KG1 (cell line): ENCODE results near the gene TJP3.
"Not testable (repeated sequence)": the region's sequence is repeated elsewhere in the genome, so short reads cannot be mapped to it uniquely, and the experiment has no call there.

Source experiments
- DNase-seq: peaks from one replicate; lab custom pipeline; 2025; lab: John Stamatoyannopoulos, UW

The TJP3 gene, protein sequence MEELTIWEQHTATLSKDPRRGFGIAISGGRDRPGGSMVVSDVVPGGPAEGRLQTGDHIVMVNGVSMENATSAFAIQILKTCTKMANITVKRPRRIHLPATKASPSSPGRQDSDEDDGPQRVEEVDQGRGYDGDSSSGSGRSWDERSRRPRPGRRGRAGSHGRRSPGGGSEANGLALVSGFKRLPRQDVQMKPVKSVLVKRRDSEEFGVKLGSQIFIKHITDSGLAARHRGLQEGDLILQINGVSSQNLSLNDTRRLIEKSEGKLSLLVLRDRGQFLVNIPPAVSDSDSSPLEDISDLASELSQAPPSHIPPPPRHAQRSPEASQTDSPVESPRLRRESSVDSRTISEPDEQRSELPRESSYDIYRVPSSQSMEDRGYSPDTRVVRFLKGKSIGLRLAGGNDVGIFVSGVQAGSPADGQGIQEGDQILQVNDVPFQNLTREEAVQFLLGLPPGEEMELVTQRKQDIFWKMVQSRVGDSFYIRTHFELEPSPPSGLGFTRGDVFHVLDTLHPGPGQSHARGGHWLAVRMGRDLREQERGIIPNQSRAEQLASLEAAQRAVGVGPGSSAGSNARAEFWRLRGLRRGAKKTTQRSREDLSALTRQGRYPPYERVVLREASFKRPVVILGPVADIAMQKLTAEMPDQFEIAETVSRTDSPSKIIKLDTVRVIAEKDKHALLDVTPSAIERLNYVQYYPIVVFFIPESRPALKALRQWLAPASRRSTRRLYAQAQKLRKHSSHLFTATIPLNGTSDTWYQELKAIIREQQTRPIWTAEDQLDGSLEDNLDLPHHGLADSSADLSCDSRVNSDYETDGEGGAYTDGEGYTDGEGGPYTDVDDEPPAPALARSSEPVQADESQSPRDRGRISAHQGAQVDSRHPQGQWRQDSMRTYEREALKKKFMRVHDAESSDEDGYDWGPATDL

DNA sequence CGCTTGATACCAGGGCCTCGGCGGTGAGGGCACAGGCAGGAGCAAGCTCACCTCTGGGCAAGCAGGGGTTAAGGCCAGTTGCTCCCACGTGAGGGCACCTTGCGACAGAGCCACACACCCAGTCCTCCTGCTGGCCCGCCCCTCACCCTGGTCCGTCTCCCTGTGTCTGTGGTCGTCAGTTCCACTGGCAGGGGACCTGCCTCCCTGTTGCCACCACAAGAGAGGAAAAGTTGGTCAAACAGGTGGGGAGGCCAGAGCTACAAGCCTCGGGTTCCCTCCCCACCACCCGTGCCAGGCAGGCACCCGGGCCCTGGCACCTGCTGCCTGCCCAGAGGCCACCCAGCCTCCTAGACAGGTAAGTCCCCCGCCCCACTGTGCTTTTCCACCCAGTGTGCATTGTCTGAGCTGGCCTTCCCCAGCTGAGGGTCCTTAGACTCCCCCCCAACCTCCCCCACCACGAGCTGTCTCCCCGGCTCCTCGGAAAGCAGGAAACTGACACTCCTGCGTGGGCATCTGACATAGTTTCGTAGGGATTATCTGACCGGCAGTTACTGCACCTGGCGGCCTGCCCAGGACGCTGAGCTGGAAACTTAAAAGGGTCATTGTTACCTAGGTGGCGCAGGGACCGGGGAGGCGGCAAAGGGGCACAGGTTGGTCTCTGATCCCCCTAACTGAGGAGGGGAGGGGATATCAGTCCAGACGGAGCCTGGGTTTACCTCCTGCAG lies at the start of gene TJP3:
TJP3 (plus strand) TSS at position 178 of the 725 bp plus-strand sequence. CDS start 20,049 bp downstream, outside the sequence.
- DNase-seq, result no peak

DNA sequence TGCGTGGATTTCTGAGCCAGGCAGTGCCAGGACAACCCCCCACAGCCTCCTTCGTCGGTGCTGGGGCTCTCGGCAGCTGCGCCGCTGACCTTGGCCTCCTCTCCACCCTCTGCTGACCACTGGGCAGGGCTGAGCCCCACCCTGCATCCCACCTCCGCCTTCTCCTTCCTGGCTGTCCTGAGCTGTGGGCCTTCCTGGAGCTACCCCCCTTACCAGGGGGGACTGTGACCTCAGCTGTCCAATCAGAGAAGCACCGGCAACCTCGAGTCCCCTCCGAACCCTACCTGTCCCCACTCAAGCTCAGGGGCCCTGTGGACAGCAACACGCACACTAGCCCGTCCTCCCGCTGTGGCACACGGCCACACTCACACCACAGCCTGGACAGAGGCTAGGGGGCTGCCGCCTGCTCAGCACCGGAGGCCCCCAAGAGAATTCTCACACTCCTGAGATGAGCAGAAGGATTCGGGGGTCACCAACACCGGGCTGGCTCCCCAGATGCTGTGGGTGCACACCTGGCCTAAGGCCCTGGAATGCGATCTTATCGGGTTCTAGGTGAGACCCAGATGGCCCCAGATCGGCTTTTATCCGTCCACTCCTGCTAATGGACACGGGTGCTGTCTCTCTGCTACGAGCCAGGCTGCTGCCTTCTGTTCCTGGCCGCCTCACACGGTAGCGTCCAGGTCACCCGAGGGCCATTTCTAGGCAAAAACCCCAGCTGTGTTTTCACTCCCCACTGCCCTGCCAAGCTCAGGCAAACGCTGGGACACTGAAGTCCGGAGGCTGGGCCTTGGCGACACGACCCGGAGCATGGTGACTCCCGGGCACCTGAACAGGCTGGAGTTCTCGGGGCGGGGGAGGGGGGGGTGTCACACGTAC lies 49.1 kb upstream of the TJP3 start:
- DNase-seq, result no peak

- DNase-seq, result no peak
Measured at GRCh38 chr19:3659746-3660112, 48.5 kb upstream of the TJP3 start.

DNA sequence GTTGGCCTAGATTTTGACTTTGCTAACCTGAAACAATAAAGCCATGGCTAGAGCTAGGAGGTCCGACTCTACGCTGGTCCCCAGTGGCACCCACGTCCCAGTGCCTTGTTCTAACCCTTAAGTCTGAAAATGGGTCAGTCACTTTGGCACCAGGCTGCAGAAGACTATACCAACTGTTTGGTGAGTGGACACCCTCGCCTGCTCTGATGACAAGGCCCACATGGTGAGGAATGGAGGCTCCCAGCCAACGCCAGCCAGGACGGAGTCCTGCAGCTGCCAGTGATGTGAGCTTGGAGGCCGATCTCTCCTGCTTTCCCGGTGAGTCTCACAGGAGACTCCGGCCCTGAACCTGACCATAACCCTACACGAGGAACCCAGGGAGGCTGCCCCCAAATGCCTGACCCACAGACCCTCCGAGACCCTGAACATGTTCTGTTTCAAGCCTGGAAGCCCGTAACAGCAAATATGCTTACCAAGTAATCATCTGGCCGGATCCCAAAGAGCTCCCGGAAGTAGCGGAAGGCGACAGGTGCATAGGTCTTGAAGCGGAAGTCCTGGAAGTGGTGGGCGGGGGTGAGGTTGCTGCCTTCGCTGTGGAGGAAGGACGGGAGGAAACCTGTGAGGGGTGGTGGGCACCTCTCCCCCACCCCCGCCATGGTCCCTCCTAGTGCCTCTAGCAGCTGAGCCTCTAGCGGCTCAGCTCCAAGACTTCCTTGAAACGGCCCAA lies 47.5 kb upstream of the TJP3 start:
- DNase-seq, result no peak

DNA sequence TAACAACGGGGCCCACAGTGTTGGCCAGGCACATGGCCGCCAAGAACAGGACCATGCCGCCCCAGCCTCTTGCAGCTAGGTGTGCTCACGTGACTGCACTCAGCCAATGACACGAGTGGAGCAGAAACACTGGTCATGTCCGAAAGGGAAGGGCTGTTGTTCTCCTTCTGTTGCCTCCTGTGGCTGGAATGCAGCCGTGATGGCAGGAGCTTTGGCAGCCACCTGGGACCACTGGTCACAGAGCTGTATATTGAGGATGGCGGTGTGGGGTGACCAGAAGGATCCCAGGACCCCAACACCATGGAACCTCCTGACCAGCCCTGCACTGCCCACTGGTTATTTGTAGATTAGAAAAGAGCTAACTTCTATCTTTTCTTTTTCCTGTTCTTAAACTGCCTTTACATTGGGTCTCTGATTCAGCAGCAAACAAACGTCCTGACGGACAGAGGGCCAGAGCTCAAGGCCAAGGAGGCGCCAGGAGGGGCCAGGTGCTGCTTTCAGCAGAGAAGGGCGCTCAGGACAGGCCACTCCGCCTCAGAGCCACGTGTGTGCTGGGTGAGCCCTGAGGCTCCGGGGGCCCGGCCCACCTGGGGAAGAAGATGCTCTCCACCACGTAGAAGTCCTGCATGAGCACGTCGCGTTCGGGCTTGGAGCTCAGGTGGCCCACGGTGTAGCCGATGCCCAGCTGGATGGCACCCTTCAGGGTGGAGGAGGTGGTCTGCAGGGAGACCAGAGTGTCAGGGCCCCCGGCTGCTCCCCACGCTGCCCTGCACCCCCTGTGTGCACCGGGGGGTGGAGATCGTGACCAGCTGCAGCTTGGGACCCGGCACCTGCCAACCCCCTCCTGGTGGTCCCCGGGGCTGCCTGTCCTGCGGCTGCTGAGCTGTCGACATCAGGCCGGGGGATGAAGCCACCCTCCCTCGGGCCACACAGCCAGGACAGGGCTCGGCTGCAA lies 46.6 kb upstream of the TJP3 start:
- no peak for DNase-seq

- no peak for DNase-seq
Measured at GRCh38 chr19:3663838-3664237, 44.3 kb upstream of the TJP3 start.

GRCh38 chr19:3664879-3665642 lies 43.1 kb upstream of the TJP3 start:
- no peak for DNase-seq

GRCh38 chr19:3665681-3666544 lies 42.3 kb upstream of the TJP3 start:
- DNase-seq, result peak; percentile 3

GRCh38 chr19:3666545-3666856 lies 41.7 kb upstream of the TJP3 start:
- DNase-seq, result not testable (repeated sequence)

DNA sequence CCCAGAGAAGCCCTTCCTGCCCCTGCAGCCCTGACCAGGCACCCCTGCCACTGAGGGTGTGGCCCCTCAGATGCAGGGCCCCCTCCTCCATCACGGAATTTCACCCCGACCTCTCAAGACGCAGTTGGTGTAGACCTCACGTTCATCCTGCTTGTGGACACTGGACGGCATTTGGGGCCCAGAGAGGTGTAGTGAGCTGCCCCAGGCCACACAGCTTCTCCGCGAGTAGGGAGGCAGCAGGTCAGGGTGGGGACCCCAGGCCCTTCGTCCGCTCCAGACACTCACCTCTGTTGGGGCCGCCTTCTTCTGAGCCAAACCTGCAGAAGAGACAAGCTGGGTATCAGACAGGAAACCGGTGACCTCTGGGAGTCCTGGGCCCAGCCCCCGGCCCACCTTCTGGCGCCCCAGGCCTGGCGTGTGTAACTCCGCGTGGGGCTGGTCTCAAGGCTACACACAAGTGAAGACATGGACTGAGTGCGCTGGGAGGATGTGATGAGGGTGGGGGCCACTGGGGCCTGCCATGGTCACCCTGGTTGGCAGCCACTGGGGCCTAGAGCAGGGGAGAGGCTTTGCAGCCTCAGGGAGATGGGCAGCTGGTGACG lies 41.0 kb upstream of the TJP3 start:
- DNase-seq, result no peak

DNA sequence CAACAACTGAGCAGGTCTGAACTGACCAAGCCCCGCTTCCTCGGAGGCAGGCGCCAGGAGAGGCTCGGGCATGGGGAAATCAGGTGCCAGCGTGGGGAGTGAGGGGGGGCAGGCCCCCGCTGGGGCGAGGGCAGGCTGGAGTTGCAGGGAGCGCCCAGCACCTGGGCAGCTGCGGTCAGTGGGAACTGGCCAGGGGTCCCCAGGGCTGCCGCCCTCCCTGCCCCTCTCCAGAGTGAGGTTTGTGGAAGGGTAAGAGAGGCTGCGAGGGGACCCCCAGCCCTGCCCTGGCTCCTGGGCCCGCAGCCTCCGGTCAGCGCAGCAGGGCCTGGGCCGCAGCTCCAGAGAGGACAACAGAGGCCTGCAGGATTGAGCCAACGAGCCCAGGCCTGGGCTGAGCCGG lies 40.4 kb upstream of the TJP3 start:
- no peak for DNase-seq

DNA sequence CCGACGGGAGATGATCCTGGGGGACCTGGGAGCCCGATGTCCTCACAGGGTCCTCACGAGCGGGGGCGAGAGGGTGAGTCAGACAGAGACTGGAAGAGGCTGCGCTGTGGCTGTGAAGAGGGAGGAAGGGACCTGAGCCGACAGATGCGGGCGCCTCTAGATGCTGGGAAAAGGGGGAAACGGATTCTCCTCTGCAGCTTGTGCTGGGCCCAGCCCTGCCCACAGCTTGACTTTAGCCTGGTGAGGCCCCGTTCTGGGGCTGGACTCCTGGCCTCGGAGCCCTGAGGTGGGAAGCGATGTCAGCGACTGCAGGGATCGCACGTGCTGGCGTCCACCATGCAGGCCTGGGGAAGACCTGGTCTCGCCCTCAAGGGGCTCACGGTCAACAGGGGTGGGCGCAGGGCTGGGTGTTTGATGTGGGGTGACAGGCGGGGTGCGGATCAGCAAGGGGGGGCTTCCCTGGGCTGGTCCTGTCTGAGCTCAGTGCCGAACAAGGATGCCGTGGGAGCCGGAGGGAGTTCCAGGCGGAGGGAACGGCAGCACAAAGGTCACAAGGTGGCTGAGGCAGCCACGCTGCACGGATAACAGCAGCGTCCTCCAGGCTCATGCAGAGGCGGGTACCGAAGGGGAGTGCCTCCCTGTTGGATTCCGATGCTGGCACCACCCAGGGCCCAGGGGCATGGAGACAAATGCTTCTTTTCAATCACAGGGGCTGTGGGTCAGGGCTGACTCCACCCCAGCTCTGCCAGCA lies 39.7 kb upstream of the TJP3 start:
- no peak for DNase-seq

- no peak for DNase-seq
Measured at GRCh38 chr19:3669082-3669946, 38.9 kb upstream of the TJP3 start.

GRCh38 chr19:3669947-3670795 lies 38.0 kb upstream of the TJP3 start:
- DNase-seq, result no peak
